Measurements from ENCODE around the gene SPAG6.

Gene SPAG6

DNA sequence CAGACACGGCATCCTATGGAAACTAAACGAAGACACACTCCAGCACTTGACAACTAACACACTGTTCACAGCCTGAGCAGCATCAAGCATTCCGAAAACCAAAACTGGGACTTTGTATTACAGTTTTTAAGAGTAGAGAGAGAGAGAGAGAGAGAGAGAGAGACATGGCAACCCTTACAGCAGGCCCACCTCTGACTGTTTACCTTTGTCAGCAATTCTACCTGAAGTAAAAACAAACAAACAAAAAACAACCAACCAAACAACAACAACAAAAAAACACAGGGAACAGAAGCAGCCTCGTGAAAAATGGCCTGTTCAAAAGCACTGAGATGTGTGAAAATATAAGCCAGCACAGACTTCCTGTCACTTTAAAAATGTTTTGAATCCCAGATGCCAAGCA is 118.0 kb downstream of the SPAG6 start:
- DNase-seq = no peak

- DNase-seq = no peak
Measured at GRCh38 chr10:22464966-22465629, 119.8 kb downstream of the SPAG6 start.

GRCh38 chr10:22466763-22467334 is 121.6 kb downstream of the SPAG6 start:
- no peak for DNase-seq
